ENCODE data around the gene KMT2C. TPM values are rescaled to one million over a fixed set of nuclear protein-coding genes. Genes with fewer than 3 reads are reported as not detected.

KMT2C gene
- total RNA-seq, 2 experiments from 2014 or later = 34.2 to 38.2 TPM

GRCh38 chr7:152130658-152131590 lies 304.9 kb downstream of the KMT2C start:
- H3K36me3 Mint-ChIP-seq = peaks cover 29% of the 10 kb centered on the region
- H3K4me3 Mint-ChIP-seq = no peak overlapping the region
- H3K27me3 Mint-ChIP-seq = no peaks in the 10 kb centered on the region
- H3K9me3 Mint-ChIP-seq = no peaks in the 10 kb centered on the region
- no peak for DNase-seq
- H3K4me1 Mint-ChIP-seq = no peaks in the 10 kb centered on the region
- no peak overlapping the region for H3K27ac Mint-ChIP-seq

- peaks cover 39% of the 10 kb centered on the region for H3K36me3 Mint-ChIP-seq
- no peak overlapping the region for H3K4me3 Mint-ChIP-seq
- peaks cover 5% of the 10 kb centered on the region for H3K9me3 Mint-ChIP-seq
- no peaks in the 10 kb centered on the region for H3K4me1 Mint-ChIP-seq
- H3K27me3 Mint-ChIP-seq = no peaks in the 10 kb centered on the region
- H3K27ac Mint-ChIP-seq = no peak overlapping the region
- no peak for DNase-seq
These were observed 306.1 kb downstream of the KMT2C start for GRCh38 chr7:152129682-152130081.

- no peak overlapping the region for H3K27ac Mint-ChIP-seq
- H3K36me3 Mint-ChIP-seq = peaks cover 46% of the 10 kb centered on the region
- peaks cover 12% of the 10 kb centered on the region for H3K9me3 Mint-ChIP-seq
- DNase-seq = no peak
- H3K27me3 Mint-ChIP-seq = no peaks in the 10 kb centered on the region
- no peaks in the 10 kb centered on the region for H3K4me1 Mint-ChIP-seq
- H3K4me3 Mint-ChIP-seq = no peak overlapping the region
These were observed 306.9 kb downstream of the KMT2C start for GRCh38 chr7:152128741-152129461.

GRCh38 chr7:152128252-152128651 lies 307.6 kb downstream of the KMT2C start:
- Mint-ChIP-seq H3K4me1 (no peaks in the 10 kb centered on the region), H3K4me3 (no peak overlapping the region), H3K27ac (no peak overlapping the region), H3K9me3 (peaks cover 13% of the 10 kb centered on the region), H3K27me3 (no peaks in the 10 kb centered on the region), H3K36me3 (peaks cover 53% of the 10 kb centered on the region)
- no peak for DNase-seq

- Mint-ChIP-seq H3K9me3 (peaks cover 17% of the 10 kb centered on the region), H3K4me1 (peaks cover 6% of the 10 kb centered on the region), H3K27ac (no peak overlapping the region), H3K36me3 (peaks cover 63% of the 10 kb centered on the region), H3K4me3 (no peak overlapping the region), H3K27me3 (no peaks in the 10 kb centered on the region)
- no peak for DNase-seq
These were observed 308.6 kb downstream of the KMT2C start for GRCh38 chr7:152127229-152127628.

GRCh38 chr7:152126741-152127140 lies 309.1 kb downstream of the KMT2C start:
- no peak overlapping the region for H3K4me3 Mint-ChIP-seq

GRCh38 chr7:152122540-152122939 lies 313.3 kb downstream of the KMT2C start:
- H3K9me3 Mint-ChIP-seq = peaks cover 17% of the 10 kb centered on the region
- H3K27ac Mint-ChIP-seq = no peak overlapping the region
- H3K4me3 Mint-ChIP-seq = no peak overlapping the region
- peaks cover 11% of the 10 kb centered on the region for H3K4me1 Mint-ChIP-seq
- H3K27me3 Mint-ChIP-seq = no peaks in the 10 kb centered on the region
- no peak for DNase-seq
- peaks cover 73% of the 10 kb centered on the region for H3K36me3 Mint-ChIP-seq

More at GRCh38 chr7:152126741-152127140, 309.1 kb downstream of the KMT2C start:
- peak overlapping the region; percentile 47 for H3K27ac Mint-ChIP-seq
- H3K4me1 Mint-ChIP-seq = peaks cover 7% of the 10 kb centered on the region
- no peaks in the 10 kb centered on the region for H3K27me3 Mint-ChIP-seq
- peaks cover 66% of the 10 kb centered on the region for H3K36me3 Mint-ChIP-seq
- DNase-seq = no peak
- peaks cover 17% of the 10 kb centered on the region for H3K9me3 Mint-ChIP-seq

- DNase-seq = no peak
- H3K27me3 Mint-ChIP-seq = no peaks in the 10 kb centered on the region
- H3K4me1 Mint-ChIP-seq = peaks cover 11% of the 10 kb centered on the region
- H3K9me3 Mint-ChIP-seq = peaks cover 17% of the 10 kb centered on the region
- H3K4me3 Mint-ChIP-seq = no peak overlapping the region
- peaks cover 64% of the 10 kb centered on the region for H3K36me3 Mint-ChIP-seq
- H3K27ac Mint-ChIP-seq = no peak overlapping the region
These were observed 314.4 kb downstream of the KMT2C start for GRCh38 chr7:152121432-152121831.

- peaks cover 11% of the 10 kb centered on the region for H3K4me1 Mint-ChIP-seq
- H3K27me3 Mint-ChIP-seq = no peaks in the 10 kb centered on the region
- H3K9me3 Mint-ChIP-seq = peaks cover 17% of the 10 kb centered on the region
- H3K27ac Mint-ChIP-seq = no peak overlapping the region
- DNase-seq = no peak
- no peak overlapping the region for H3K4me3 Mint-ChIP-seq
- peaks cover 63% of the 10 kb centered on the region for H3K36me3 Mint-ChIP-seq
These were observed 315.0 kb downstream of the KMT2C start for GRCh38 chr7:152120776-152121175.

- no peak overlapping the region for H3K27ac Mint-ChIP-seq
- no peaks in the 10 kb centered on the region for H3K27me3 Mint-ChIP-seq
- no peak overlapping the region for H3K4me3 Mint-ChIP-seq
- peaks cover 59% of the 10 kb centered on the region for H3K36me3 Mint-ChIP-seq
- H3K4me1 Mint-ChIP-seq = peaks cover 11% of the 10 kb centered on the region
- H3K9me3 Mint-ChIP-seq = peaks cover 16% of the 10 kb centered on the region
- no peak for DNase-seq
These were observed 315.6 kb downstream of the KMT2C start for GRCh38 chr7:152120210-152120609.

GRCh38 chr7:152117356-152117755 lies 318.4 kb downstream of the KMT2C start:
- Mint-ChIP-seq H3K4me1 (peaks cover 6% of the 10 kb centered on the region), H3K27me3 (no peaks in the 10 kb centered on the region), H3K27ac (no peak overlapping the region), H3K9me3 (no peaks in the 10 kb centered on the region), H3K4me3 (no peak overlapping the region), H3K36me3 (peaks cover 47% of the 10 kb centered on the region)
- no peak for DNase-seq

- H3K4me1 Mint-ChIP-seq = peaks cover 2% of the 10 kb centered on the region
- no peak for DNase-seq
- H3K4me3 Mint-ChIP-seq = no peak overlapping the region
- H3K36me3 Mint-ChIP-seq = peaks cover 36% of the 10 kb centered on the region
- H3K27ac Mint-ChIP-seq = no peak overlapping the region
- no peaks in the 10 kb centered on the region for H3K27me3 Mint-ChIP-seq
- H3K9me3 Mint-ChIP-seq = no peaks in the 10 kb centered on the region
These were observed 320.6 kb downstream of the KMT2C start for GRCh38 chr7:152115021-152115718.

- H3K36me3 Mint-ChIP-seq = peaks cover 31% of the 10 kb centered on the region
- DNase-seq = no peak
- no peaks in the 10 kb centered on the region for H3K9me3 Mint-ChIP-seq
- H3K27ac Mint-ChIP-seq = no peak overlapping the region
- no peak overlapping the region for H3K4me3 Mint-ChIP-seq
- H3K4me1 Mint-ChIP-seq = no peaks in the 10 kb centered on the region
- no peaks in the 10 kb centered on the region for H3K27me3 Mint-ChIP-seq
These were observed 323.0 kb downstream of the KMT2C start for GRCh38 chr7:152112829-152113228.

- Mint-ChIP-seq H3K36me3 (peaks cover 27% of the 10 kb centered on the region), H3K27me3 (no peaks in the 10 kb centered on the region), H3K27ac (no peak overlapping the region), H3K9me3 (no peaks in the 10 kb centered on the region), H3K4me3 (no peak overlapping the region), H3K4me1 (peaks cover 6% of the 10 kb centered on the region)
- no peak for DNase-seq
These were observed 327.4 kb downstream of the KMT2C start for GRCh38 chr7:152108359-152108758.

- H3K9me3 Mint-ChIP-seq = no peaks in the 10 kb centered on the region
- H3K27me3 Mint-ChIP-seq = no peaks in the 10 kb centered on the region
- peaks cover 6% of the 10 kb centered on the region for H3K4me1 Mint-ChIP-seq
- H3K4me3 Mint-ChIP-seq = no peak overlapping the region
- DNase-seq = no peak
- H3K36me3 Mint-ChIP-seq = peaks cover 24% of the 10 kb centered on the region
- no peak overlapping the region for H3K27ac Mint-ChIP-seq
These were observed 327.9 kb downstream of the KMT2C start for GRCh38 chr7:152107945-152108344.
